Measurements from ENCODE around the gene PDZD8. TPM values are rescaled to one million over a fixed set of nuclear protein-coding genes. Genes with fewer than 3 reads are reported as not detected.
A peak's percentile ranks its signal among the peaks of the same experiment; 100 is the strongest.

Gene PDZD8
- polyA plus RNA-seq, 1 donor = 34.7 TPM

DNA sequence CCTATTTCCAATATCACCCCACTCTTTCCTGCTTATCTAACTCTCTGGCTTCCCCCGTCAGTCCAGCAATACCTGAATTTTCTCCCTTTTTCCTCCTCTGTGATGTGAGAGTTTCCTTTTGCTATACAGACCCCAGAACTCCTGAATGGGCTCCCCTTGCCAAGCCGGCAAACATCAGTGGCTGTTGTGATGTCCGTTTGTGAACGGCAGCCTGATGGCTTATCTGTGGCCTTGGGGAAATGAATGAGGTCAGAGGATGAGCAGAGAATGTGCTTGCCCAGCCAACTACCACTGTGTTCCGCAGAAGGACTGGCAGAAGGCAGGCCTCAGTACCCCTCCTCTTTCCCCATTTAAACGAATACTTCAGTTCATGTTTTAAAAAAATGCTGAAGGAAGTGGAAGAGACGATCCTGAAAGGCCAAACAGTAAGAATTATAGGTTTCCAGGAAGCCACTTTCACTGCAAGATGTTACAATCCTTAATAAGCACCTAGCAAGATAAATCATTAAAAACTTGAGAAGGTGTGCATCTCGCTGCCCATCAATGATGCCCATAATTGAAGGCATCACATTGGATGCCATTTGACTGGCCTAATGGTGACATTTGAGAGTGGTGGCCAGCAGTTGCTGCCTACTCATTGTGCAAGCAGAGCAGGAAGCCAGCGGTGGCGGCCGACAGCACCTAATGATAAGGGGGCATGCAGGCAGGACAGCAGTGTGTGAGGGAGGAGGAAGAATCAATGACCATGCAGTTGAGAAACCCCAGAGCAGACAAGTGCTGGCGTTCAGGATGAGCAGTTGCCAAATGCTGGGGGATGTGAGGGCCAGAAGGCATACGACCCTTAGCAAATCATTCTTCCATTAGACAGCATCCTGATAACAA, 102.8 kb downstream of the PDZD8 start:
- no peaks in the 10 kb centered on the region for H3K4me1 ChIP-seq (ENCODE audit: control insufficient read depth, insufficient read depth, low read length)
- WGBS (ENCODE audit: insufficient coverage, low lambda C conversion rate) = no CpG with 5 or more reads among the region's 13 CpGs
- no peak overlapping the region for H3K4me3 ChIP-seq (ENCODE audit: low read length)
- H3K9me3 ChIP-seq (ENCODE audit: control insufficient read depth, low read depth, low read length) = no peaks in the 10 kb centered on the region
- H3K36me3 ChIP-seq (ENCODE audit: control insufficient read depth, insufficient read depth, low read length) = no peaks in the 10 kb centered on the region
- H3K27ac ChIP-seq (ENCODE audit: low read length) = no peak overlapping the region
- DNase-seq = no peak
- H3K27me3 ChIP-seq (ENCODE audit: control insufficient read depth, insufficient read depth, low read length) = no peaks in the 10 kb centered on the region

DNA sequence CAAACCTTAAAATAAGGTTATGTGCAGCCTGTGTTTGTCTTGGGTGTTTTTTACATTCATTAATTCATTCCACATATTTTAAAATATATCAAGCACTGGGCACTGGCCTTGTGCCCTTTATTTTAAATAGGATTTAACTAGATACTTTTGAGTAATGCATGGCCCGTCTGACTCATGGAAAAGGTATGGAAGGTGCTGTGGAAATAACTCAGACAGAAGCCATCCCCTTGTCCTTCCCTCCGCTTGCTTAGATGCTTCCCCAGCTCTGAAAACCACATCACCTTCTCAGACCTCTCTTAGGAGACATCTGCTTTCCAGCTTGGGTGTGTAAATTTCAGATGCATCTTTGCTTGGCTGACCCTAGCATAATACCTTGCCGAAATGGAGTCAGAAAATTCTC, 103.8 kb downstream of the PDZD8 start:
- Histone ChIP-seq H3K4me1 (ENCODE audit: control insufficient read depth, insufficient read depth, low read length) (no peaks in the 10 kb centered on the region), H3K9me3 (ENCODE audit: control insufficient read depth, low read depth, low read length) (no peaks in the 10 kb centered on the region), H3K27ac (ENCODE audit: low read length) (no peak overlapping the region), H3K36me3 (ENCODE audit: control insufficient read depth, insufficient read depth, low read length) (no peaks in the 10 kb centered on the region), H3K27me3 (ENCODE audit: control insufficient read depth, insufficient read depth, low read length) (no peaks in the 10 kb centered on the region), H3K4me3 (ENCODE audit: low read length) (no peak overlapping the region)
- WGBS (ENCODE audit: insufficient coverage, low lambda C conversion rate) = no CpG with 5 or more reads among the region's 3 CpGs
- no peak for DNase-seq

DNA sequence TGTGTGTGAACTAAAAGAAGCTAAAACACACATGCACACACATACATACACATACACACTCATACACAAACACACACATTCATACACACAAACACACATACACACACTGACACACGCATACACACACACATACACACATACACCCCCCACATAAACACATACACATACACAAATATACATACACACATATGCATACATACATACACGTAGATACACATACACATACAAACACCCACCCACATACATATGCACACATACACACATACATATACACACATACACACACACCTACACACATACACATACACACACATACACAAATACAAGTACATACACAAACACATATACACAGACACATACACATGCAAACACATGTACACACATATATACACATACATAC, 106.3 kb downstream of the PDZD8 start:
- Histone ChIP-seq H3K4me1 (ENCODE audit: control insufficient read depth, insufficient read depth, low read length) (no peaks in the 10 kb centered on the region), H3K9me3 (ENCODE audit: control insufficient read depth, low read depth, low read length) (no peaks in the 10 kb centered on the region), H3K4me3 (ENCODE audit: low read length) (no peak overlapping the region), H3K36me3 (ENCODE audit: control insufficient read depth, insufficient read depth, low read length) (no peaks in the 10 kb centered on the region), H3K27ac (ENCODE audit: low read length) (no peak overlapping the region), H3K27me3 (ENCODE audit: control insufficient read depth, insufficient read depth, low read length) (no peaks in the 10 kb centered on the region)
- no peak for DNase-seq
- WGBS (ENCODE audit: insufficient coverage, low lambda C conversion rate) = no CpG with 5 or more reads among the region's 2 CpGs

DNA sequence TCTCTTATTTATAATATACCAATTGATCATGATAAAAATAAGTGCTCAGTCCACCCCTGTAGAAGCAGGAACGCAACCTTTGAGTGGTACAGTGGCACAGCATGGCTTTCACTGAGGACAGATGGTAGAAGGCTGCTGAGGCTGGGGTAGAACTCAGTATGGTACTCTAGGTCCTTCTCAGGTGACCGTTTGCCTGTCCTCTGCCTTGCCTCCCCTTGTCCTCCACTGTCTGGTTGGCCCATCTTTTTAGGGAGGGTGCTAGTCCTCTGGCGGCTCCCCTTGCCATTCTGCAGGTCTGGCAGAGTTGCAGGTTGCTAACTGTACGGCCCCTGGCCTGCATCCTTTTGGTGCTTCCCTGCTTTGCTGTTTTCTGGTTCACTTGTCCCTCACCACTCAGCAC, 107.0 kb downstream of the PDZD8 start:
- Histone ChIP-seq H3K9me3 (ENCODE audit: control insufficient read depth, low read depth, low read length) (no peaks in the 10 kb centered on the region), H3K4me3 (ENCODE audit: low read length) (no peak overlapping the region), H3K27me3 (ENCODE audit: control insufficient read depth, insufficient read depth, low read length) (no peaks in the 10 kb centered on the region), H3K36me3 (ENCODE audit: control insufficient read depth, insufficient read depth, low read length) (no peaks in the 10 kb centered on the region), H3K4me1 (ENCODE audit: control insufficient read depth, insufficient read depth, low read length) (no peaks in the 10 kb centered on the region), H3K27ac (ENCODE audit: low read length) (no peak overlapping the region)
- DNase-seq = no peak
- WGBS (ENCODE audit: insufficient coverage, low lambda C conversion rate) = no CpG with 5 or more reads among the region's 4 CpGs

DNA sequence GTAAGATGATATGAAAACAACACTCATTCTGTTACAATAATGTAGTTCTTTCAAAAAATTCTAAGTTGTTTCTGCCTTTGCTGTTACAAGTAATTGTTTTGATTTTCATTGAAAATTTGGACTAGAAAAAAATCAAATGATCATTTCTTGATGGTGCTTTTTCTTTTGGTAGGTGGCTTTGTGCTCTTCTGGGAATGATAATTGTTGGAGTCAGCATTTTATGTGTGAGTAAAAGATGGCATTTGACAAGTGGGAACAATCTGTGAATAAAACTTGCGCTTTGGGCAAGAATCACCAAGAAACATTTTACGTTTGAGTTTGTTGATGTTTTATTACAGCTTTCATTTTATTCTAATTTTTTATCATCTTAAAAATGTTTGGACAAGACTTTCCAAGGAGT, 108.4 kb downstream of the PDZD8 start:
- no peaks in the 10 kb centered on the region for H3K36me3 ChIP-seq (ENCODE audit: control insufficient read depth, insufficient read depth, low read length)
- no peak for DNase-seq
- H3K4me3 ChIP-seq (ENCODE audit: low read length) = no peak overlapping the region
- peaks cover 6% of the 10 kb centered on the region for H3K4me1 ChIP-seq (ENCODE audit: control insufficient read depth, insufficient read depth, low read length)
- WGBS (ENCODE audit: insufficient coverage, low lambda C conversion rate) = 90% methylated on average over 2 of the region's 2 CpGs
- no peaks in the 10 kb centered on the region for H3K27me3 ChIP-seq (ENCODE audit: control insufficient read depth, insufficient read depth, low read length)
- no peaks in the 10 kb centered on the region for H3K9me3 ChIP-seq (ENCODE audit: control insufficient read depth, low read depth, low read length)
- no peak overlapping the region for H3K27ac ChIP-seq (ENCODE audit: low read length)

DNA sequence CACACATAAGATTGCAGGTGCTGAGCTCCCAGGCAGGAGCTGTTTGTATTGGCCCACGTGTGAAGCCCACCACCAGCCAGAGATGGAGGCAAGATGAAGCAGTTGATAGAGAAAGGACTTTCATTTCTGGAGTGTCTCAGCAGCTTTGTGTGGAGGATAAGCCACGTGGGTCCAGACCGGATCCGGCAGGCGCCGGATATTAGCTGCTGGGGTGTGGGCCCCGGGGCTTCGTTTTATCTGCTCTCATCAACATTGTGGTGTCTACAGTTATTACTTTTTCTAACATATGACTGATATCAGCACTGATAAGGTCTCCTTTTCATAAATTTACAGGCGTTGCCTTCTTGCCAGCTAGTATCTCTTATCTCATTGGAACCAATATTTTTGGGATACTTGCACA, 108.8 kb downstream of the PDZD8 start:
- Histone ChIP-seq H3K4me1 (ENCODE audit: control insufficient read depth, insufficient read depth, low read length) (peaks cover 8% of the 10 kb centered on the region), H3K27me3 (ENCODE audit: control insufficient read depth, insufficient read depth, low read length) (no peaks in the 10 kb centered on the region), H3K9me3 (ENCODE audit: control insufficient read depth, low read depth, low read length) (no peaks in the 10 kb centered on the region), H3K36me3 (ENCODE audit: control insufficient read depth, insufficient read depth, low read length) (no peaks in the 10 kb centered on the region), H3K4me3 (ENCODE audit: low read length) (no peak overlapping the region), H3K27ac (ENCODE audit: low read length) (no peak overlapping the region)
- DNase-seq = no peak
- WGBS (ENCODE audit: insufficient coverage, low lambda C conversion rate) = 89% methylated on average over 1 of the region's 9 CpGs

DNA sequence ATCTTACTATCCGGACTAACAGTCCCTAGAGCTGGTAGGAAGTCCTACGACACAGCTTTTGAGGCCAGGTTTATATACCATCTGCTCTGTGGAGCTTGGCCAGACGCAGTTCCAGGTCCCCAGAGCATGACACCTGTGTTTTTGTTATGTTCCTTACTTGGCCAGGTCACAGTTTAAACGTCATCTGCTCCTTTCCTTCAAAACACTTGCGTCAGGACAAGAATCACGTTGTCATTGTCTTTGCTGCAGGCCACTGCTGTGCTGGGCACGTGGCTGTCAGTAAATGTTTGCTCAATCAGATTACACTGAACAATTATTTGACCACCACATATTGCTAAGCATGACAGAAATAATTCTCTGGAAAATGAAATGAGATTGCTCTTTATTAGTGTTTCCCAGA, 110.5 kb downstream of the PDZD8 start:
- Histone ChIP-seq H3K4me1 (ENCODE audit: control insufficient read depth, insufficient read depth, low read length) (peaks cover 21% of the 10 kb centered on the region), H3K4me3 (ENCODE audit: low read length) (no peak overlapping the region), H3K27me3 (ENCODE audit: control insufficient read depth, insufficient read depth, low read length) (no peaks in the 10 kb centered on the region), H3K27ac (ENCODE audit: low read length) (no peak overlapping the region), H3K36me3 (ENCODE audit: control insufficient read depth, insufficient read depth, low read length) (no peaks in the 10 kb centered on the region), H3K9me3 (ENCODE audit: control insufficient read depth, low read depth, low read length) (no peaks in the 10 kb centered on the region)
- DNase-seq = peak in 1 of 2 donors; percentile 33
- WGBS (ENCODE audit: insufficient coverage, low lambda C conversion rate) = no CpG with 5 or more reads among the region's 7 CpGs

DNA sequence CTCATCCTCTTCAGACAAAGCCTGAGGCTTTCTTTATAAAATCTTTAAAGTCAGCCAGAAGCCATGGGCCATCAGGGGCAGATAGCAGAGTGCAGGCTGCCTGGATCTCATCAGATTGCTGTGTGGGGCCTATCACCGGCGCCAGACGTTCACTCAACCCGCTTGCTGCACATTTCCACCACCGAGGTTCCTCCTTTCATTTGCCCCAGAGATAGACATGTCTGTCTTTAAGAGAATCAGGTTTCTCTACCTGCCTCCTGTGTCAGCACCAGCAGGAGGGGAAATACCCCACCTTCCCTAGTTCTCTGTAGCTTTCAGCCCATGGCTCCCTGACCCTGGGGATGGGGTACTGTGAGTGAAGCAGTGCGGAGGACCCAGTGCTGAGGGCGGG, 112.3 kb downstream of the PDZD8 start:
- no peaks in the 10 kb centered on the region for H3K36me3 ChIP-seq (ENCODE audit: control insufficient read depth, insufficient read depth, low read length)
- no peak overlapping the region for H3K27ac ChIP-seq (ENCODE audit: low read length)
- peaks cover 21% of the 10 kb centered on the region for H3K4me1 ChIP-seq (ENCODE audit: control insufficient read depth, insufficient read depth, low read length)
- no peak for DNase-seq
- no peak overlapping the region for H3K4me3 ChIP-seq (ENCODE audit: low read length)
- peaks cover 2% of the 10 kb centered on the region for H3K27me3 ChIP-seq (ENCODE audit: control insufficient read depth, insufficient read depth, low read length)
- no peaks in the 10 kb centered on the region for H3K9me3 ChIP-seq (ENCODE audit: control insufficient read depth, low read depth, low read length)
- no CpG with 5 or more reads among the region's 7 CpGs for WGBS (ENCODE audit: insufficient coverage, low lambda C conversion rate)

DNA sequence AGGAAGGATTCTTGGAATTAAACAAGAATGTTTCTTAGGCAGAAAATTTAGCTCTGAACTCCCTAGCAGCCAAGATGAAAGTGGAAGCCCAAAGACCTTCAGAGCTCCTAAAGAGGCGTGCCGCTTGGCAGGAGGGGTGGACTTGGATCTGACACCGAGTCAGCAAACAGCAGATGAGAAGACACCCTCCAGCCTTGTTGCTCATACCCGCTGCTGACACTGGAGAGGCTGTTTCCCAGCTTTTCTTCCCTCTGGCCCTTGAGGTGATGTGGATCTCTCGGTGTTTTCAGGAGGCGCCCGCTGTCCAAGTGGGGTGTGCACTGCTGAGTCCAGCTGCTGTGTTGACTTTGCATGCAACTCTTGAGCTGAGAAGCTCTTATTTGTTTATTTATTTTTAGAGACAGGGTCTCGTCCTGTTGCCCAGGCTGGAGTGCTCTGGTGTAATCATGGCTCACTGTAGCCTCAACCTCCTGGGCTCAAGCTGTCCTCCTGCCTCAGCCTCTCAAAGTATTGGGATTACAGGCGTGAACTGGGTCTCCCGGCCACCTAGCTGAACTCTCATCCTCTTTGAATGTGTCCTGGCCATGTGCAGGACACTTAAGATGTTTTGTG, 112.8 kb downstream of the PDZD8 start:
- WGBS (ENCODE audit: insufficient coverage, low lambda C conversion rate) = no CpG with 5 or more reads among the region's 10 CpGs
- Histone ChIP-seq H3K27me3 (ENCODE audit: control insufficient read depth, insufficient read depth, low read length) (peaks cover 6% of the 10 kb centered on the region), H3K36me3 (ENCODE audit: control insufficient read depth, insufficient read depth, low read length) (no peaks in the 10 kb centered on the region), H3K4me1 (ENCODE audit: control insufficient read depth, insufficient read depth, low read length) (peaks cover 21% of the 10 kb centered on the region), H3K27ac (ENCODE audit: low read length) (no peak overlapping the region), H3K4me3 (ENCODE audit: low read length) (no peak overlapping the region), H3K9me3 (ENCODE audit: control insufficient read depth, low read depth, low read length) (no peaks in the 10 kb centered on the region)
- peak; percentile 55 to 64 for DNase-seq

DNA sequence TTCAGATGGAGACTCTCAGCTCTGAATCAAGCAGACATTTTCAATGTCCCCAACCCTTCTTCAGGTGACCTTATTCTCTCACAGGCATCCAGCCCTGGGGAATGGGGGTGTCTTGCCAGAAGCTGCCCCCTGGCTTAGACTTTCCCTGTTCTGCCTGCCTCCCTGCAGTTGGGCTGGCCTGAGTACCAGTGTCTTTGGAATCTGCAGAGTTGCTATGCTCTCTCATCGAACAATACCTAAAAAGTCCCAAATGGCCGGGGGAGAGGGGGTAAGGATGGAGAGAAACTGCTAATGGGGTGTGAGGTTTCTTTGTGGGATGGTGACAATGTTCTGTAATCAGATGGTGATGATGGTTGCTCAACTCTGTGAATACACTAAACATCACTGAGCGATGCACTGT, 113.7 kb downstream of the PDZD8 start:
- Histone ChIP-seq H3K4me1 (ENCODE audit: control insufficient read depth, insufficient read depth, low read length) (peaks cover 21% of the 10 kb centered on the region), H3K36me3 (ENCODE audit: control insufficient read depth, insufficient read depth, low read length) (no peaks in the 10 kb centered on the region), H3K9me3 (ENCODE audit: control insufficient read depth, low read depth, low read length) (no peaks in the 10 kb centered on the region), H3K27me3 (ENCODE audit: control insufficient read depth, insufficient read depth, low read length) (peaks cover 11% of the 10 kb centered on the region), H3K27ac (ENCODE audit: low read length) (no peak overlapping the region), H3K4me3 (ENCODE audit: low read length) (no peak overlapping the region)
- no CpG with 5 or more reads among the region's 3 CpGs for WGBS (ENCODE audit: insufficient coverage, low lambda C conversion rate)
- DNase-seq = no peak
